Pancreas (tissue), 10 donors: ENCODE results near the gene CFAP74. TPM values are rescaled to one million over a fixed set of nuclear protein-coding genes. Genes with fewer than 3 reads are reported as not detected.
A peak's percentile ranks its signal among the peaks of the same experiment; 100 is the strongest.

Source experiments
- ATAC-seq, 4 donors: fragments of 200-7000 bp; cut with Tn5 transposase; one replicate each; pipeline versions ENCODE4 v1.8.0 to v1.9.1; 2020; ENCODE audit warnings: mild to moderate bottlenecking in 4 of 4, moderate library complexity in 4 of 4
- DNase-seq, 6 donors: peaks; one replicate each; pipeline ENCODE4 v3.0.0-alpha.2; 2020
- FAIRE-seq: peaks from 2 replicates; lab custom pipeline; 2012; peaks lifted over from hg19 to GRCh38; lab: Jason Lieb, UNC
- H3K27ac ChIP-seq, 4 donors: fragments of 200-600 bp; sonication (generic); 1 replicate in 3 of 4; 2 replicates in 1 of 4; pipeline versions ENCODE4 v1.5.0 to v1.8.0; 2020
- H3K27me3 ChIP-seq, 4 donors: fragments of 200-600 bp; one replicate each; pipeline ENCODE4 v1.8.0; 2021
- H3K36me3 ChIP-seq, 3 donors: fragments of 200-600 bp; sonication (generic) in 1 of 3; one replicate each; pipeline versions ENCODE4 v1.5.0 to v1.8.0; 2020 to 2021
- H3K4me1 ChIP-seq, 3 donors: fragments of 200-600 bp; one replicate each; pipeline ENCODE4 v1.8.0; 2021
- H3K4me3 ChIP-seq, 4 donors: fragments of 200-600 bp; sonication (generic) in 2 of 4; one replicate each; pipeline versions ENCODE4 v1.5.0 to v1.8.0; 2020 to 2021
- H3K9me3 ChIP-seq, 4 donors: fragments of 200-600 bp; one replicate each; pipeline ENCODE4 v1.8.0; 2021
- WGBS, 2 donors: extraction: QIAGEN DNeasy Blood & Tissue Kit; methylation state at CpG; one replicate each; pipeline ENCODE4 v1.1.7; 2013; 5-methylcytosine and 5-hydroxymethylcytosine counted together
- intact Hi-C, 3 donors: fragments of 100-400 bp; cut with DNase I; formaldehyde crosslinking; loops; one replicate each; pipeline versions ENCODE4 v1.11.1 to v1.14.2; 2022
- polyA plus RNA-seq, 2 donors: library from polyadenylated mRNA; stranded (reverse); fragments of 200-250 nt; gene quantifications; one replicate each; pipeline ENCODE4 v1.2.3, GENCODE V29; 2013
- total RNA-seq, 6 donors: library from RNA; stranded (reverse); fragmentation: NEBNext Ultra II Directional in 4 of 6; extraction: Animal tissue kit (Norgen Biotek cat#: 25700) in 4 of 6; gene quantifications; one replicate each; pipeline versions ENCODE4 v1.2.1 to v1.2.4, GENCODE V29; 2021 to 2023
- TF ChIP-seq, protein P1 (sequence below), 4 donors: fragments of 200-600 bp; sonication (generic) in 3 of 4; IDR thresholded peaks; one replicate each; pipeline versions ENCODE4 v1.5.0 to v1.8.0; 2021; ENCODE audit warnings: antibody characterized with exemption in 4 of 4
- donor health status: healthy with polysubstance abuse.
- donor health status: DM: no; HTN: no; CAD: no; lungs with moderate emphysema.
- donor health status: DM: no; HTN: no; CAD: no.
- donor health status: control.
- donor health status: control.
- donor health status: Bipolar disorder and iron deficiency.
- donor health status: DM: yes; HTN: yes; CAD: no.
- donor health status: DM: no; HTN: no; CAD: no.
- donor health status: DM: no; HTN: no; CAD: no.
- donor health status: DM: yes; HTN: yes; CAD: no.

CFAP74 gene
- total and polyA plus RNA-seq, 8 donors: 0.08 to 0.16 TPM; not detected in 6

DNA sequence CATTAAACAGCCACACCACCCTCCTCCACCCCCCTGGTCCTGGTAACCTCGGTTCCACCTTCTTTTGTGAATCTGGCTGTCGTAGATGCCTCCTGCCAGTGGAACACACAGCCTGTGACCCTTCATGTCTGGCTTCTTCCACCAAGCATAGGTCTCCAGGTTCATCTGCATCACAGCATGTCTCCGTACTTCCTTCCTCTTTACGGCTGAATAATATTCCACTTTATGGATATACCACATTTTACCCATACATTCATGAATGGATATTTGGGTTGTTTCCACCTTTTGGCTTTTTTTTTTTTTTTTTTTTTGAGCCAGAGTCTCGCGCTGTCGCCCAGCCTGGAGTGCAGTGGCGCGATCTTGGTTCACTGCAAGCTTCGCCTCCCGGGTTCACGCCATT lies 100.4 kb downstream of the CFAP74 start:
- Histone ChIP-seq H3K4me3 (no peak overlapping the region), H3K36me3 (no peaks in the 10 kb centered on the region), H3K4me1 (peaks cover 0 to 7% (median 0%) of the 10 kb centered on the region in 3 donors), H3K27ac (no peak overlapping the region), H3K9me3 (no peaks in the 10 kb centered on the region), H3K27me3 (no peaks in the 10 kb centered on the region)
- TF ChIP-seq, protein P1, sequence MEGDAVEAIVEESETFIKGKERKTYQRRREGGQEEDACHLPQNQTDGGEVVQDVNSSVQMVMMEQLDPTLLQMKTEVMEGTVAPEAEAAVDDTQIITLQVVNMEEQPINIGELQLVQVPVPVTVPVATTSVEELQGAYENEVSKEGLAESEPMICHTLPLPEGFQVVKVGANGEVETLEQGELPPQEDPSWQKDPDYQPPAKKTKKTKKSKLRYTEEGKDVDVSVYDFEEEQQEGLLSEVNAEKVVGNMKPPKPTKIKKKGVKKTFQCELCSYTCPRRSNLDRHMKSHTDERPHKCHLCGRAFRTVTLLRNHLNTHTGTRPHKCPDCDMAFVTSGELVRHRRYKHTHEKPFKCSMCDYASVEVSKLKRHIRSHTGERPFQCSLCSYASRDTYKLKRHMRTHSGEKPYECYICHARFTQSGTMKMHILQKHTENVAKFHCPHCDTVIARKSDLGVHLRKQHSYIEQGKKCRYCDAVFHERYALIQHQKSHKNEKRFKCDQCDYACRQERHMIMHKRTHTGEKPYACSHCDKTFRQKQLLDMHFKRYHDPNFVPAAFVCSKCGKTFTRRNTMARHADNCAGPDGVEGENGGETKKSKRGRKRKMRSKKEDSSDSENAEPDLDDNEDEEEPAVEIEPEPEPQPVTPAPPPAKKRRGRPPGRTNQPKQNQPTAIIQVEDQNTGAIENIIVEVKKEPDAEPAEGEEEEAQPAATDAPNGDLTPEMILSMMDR (IDR thresholded peaks at IDR 0.05): no peak
- ATAC-seq (no peak), DNase-seq (peak in 1 of 6 donors; percentile 3), FAIRE-seq (no peak)
- 96 to 100% methylated on average over 12 of the region's 12 CpGs for WGBS, 2 donors
- intact Hi-C loops: no loop called here

DNA sequence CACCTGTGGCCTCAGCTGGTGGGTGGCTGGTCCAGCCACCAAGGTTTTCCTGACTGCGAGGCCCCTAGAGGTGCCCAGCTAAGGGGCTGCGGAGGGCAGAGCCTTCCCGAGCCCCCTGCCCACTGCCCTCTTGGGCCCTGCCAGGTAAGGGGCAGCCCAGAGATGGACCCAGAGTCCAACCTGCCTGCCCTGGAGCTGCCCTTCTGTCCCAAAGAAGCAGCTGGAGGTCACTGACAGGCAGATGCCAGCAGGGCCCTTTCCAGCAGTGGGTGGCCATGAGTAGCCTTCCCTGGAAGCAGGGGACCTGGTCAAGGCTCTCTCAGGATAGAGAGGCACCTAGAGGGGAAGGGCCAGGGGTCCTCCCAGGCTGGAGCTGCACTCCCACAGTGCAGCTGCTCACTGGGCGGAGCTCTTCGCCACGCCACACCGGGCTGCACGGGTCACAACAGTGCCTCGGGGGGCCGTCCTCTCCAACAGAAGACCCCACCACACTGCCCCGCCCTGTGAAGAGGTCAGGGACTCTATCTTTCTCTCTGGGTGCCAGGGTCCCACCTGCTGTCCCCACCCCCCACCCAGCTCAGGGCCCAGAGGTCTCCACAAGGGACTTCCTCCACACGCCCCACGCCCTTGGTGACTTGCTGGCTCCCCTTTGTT lies 101.8 kb downstream of the CFAP74 start:
- no peak for FAIRE-seq
- intact Hi-C loops: no loop called here
- no peaks in the 10 kb centered on the region for H3K36me3 ChIP-seq
- 64 to 83% methylated on average over 13 of the region's 13 CpGs for WGBS, 2 donors
- no peaks in the 10 kb centered on the region for H3K4me1 ChIP-seq
- DNase-seq: peak in 3 of 6 donors; percentile 11 to 60 (median 23)
- TF ChIP-seq, protein P1 (IDR thresholded peaks at IDR 0.05): no peak
- H3K27ac ChIP-seq: no peak overlapping the region
- no peaks in the 10 kb centered on the region for H3K27me3 ChIP-seq
- H3K9me3 ChIP-seq: no peaks in the 10 kb centered on the region
- no peak for ATAC-seq
- H3K4me3 ChIP-seq: no peak overlapping the region

DNA sequence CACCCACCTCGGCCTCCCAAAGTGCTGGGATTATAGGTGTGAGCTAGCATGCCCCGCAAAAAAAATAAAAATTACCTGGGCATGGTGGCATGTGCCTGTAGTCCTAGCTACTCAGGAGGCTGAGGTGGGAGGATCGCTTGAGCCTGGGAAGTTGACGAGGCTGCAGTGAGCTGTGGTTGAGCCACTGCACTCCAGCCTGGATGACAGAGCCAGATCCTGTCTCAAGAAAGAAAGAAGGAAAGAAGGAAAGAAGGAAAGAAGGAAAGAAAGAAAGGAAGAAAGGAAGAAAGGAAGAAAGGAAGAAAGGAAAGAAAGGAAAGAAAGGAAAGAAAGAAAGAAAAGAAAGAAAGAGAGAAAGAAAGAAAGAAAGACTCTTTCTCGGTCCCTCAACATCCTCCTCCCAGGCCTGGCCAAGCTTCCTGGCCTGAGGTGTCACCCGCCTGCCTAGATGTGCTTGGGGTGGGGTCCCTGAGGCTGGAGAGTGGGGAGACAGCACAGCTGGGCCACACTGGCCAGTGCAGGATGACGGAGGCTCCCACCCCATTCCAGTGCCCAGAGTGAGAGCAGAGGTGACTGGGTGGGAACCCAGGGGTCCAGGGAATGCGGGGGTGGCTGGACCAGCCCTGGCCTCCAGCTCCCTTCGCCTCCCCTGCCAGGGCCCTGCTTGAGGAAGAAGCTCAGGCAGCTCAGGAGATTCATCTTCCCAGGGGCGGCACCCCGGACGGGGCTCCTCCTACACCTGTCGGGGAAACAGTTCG lies 102.5 kb downstream of the CFAP74 start:
- 56 to 57% methylated on average over 11 to 14 of the region's 14 CpGs for WGBS, 2 donors
- no peaks in the 10 kb centered on the region for H3K4me1 ChIP-seq
- DNase-seq: peak in 2 of 6 donors; percentile 2 to 4
- no peaks in the 10 kb centered on the region for H3K36me3 ChIP-seq
- no peak overlapping the region for H3K27ac ChIP-seq
- no peaks in the 10 kb centered on the region for H3K9me3 ChIP-seq
- TF ChIP-seq, protein P1 (IDR thresholded peaks at IDR 0.05): no peak
- no peak overlapping the region for H3K4me3 ChIP-seq
- intact Hi-C loops: no loop called here
- no peak for FAIRE-seq
- H3K27me3 ChIP-seq: no peaks in the 10 kb centered on the region
- ATAC-seq: no peak

DNA sequence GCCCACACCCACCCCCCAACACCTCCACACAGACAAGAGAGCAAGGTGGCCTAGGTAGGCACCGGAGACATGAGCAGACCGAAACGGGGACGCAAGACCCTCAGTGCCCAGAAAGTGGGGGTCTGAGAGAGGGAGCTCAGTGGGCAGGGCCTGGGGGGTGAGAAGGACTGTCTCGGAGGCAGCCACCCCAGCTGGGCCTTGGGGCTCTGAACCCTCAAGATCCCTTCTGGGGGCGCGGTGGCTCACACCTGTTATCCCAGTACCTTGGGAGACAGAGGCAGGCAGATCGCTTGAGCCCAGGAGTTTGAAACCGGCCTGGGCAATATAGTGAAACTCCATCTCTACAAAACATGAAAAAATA lies 103.6 kb downstream of the CFAP74 start:
- TF ChIP-seq, protein P1 (IDR thresholded peaks at IDR 0.05): no peak
- intact Hi-C loops: loop anchor here in 1 of 3 donors (10.0 kb wide), 1 partner anchor 115 kb away; no protein-coding TSS in a partner anchor
- Histone ChIP-seq H3K4me1 (peaks cover under 1 to 2% (median under 1%) of the 10 kb centered on the region in 3 donors), H3K27ac (no peak overlapping the region), H3K36me3 (no peaks in the 10 kb centered on the region), H3K9me3 (no peaks in the 10 kb centered on the region), H3K4me3 (no peak overlapping the region), H3K27me3 (no peaks in the 10 kb centered on the region)
- ATAC-seq (no peak), FAIRE-seq (no peak), DNase-seq (peak in 1 of 6 donors; percentile 44)
- 85 to 90% methylated on average over 9 of the region's 9 CpGs for WGBS, 2 donors
